Dedifferentiated amniotic fluid mesenchymal stem cell (primary cell): ENCODE results near the gene MAP9.
"Not testable (repeated sequence)": the region's sequence is repeated elsewhere in the genome, so short reads cannot be mapped to it uniquely, and the experiment has no call there.

Source experiments
- DNase-seq: peaks from one replicate; pipeline ENCODE4 v3.0.0-alpha.2; 2016; ENCODE audit errors: extremely low spot score

MAP9 gene

GRCh38 chr4:155376387-155377268 lies at the start of gene MAP9:
Gene MAP9, minus strand, starts transcription at chr4:155376965. Its CDS starts 1,115 bp downstream, at chr4:155375850.
- peak; percentile 95 for DNase-seq

GRCh38 chr4:155424778-155425177 lies 48.0 kb upstream of the MAP9 start:
- DNase-seq: not testable (repeated sequence)

GRCh38 chr4:155423671-155424070 lies 46.9 kb upstream of the MAP9 start:
- no peak for DNase-seq

- DNase-seq: no peak
Observed at GRCh38 chr4:155419266-155419665, 42.5 kb upstream of the MAP9 start.

- no peak for DNase-seq
Observed at GRCh38 chr4:155415662-155416061, 38.9 kb upstream of the MAP9 start.

GRCh38 chr4:155413451-155413850 lies 36.7 kb upstream of the MAP9 start:
- DNase-seq: no peak

- DNase-seq: no peak
Observed at GRCh38 chr4:155411546-155411945, 34.8 kb upstream of the MAP9 start.

- DNase-seq: no peak
Observed at GRCh38 chr4:155408796-155409195, 32.0 kb upstream of the MAP9 start.

GRCh38 chr4:155407480-155407879 lies 30.7 kb upstream of the MAP9 start:
- no peak for DNase-seq

- DNase-seq: no peak
Observed at GRCh38 chr4:155405059-155405458, 28.3 kb upstream of the MAP9 start.

GRCh38 chr4:155403886-155404285 lies 27.1 kb upstream of the MAP9 start:
- DNase-seq: peak; percentile 60

- DNase-seq: no peak
Observed at GRCh38 chr4:155402941-155403340, 26.2 kb upstream of the MAP9 start.

- DNase-seq: no peak
Observed at GRCh38 chr4:155400893-155401292, 24.1 kb upstream of the MAP9 start.

GRCh38 chr4:155399974-155400697 lies 23.4 kb upstream of the MAP9 start:
- DNase-seq: no peak

GRCh38 chr4:155392481-155393184 lies 15.9 kb upstream of the MAP9 start:
- DNase-seq: peak; percentile 31

GRCh38 chr4:155391932-155392331 lies 15.2 kb upstream of the MAP9 start:
- no peak for DNase-seq

GRCh38 chr4:155388162-155388561 lies 11.4 kb upstream of the MAP9 start:
- DNase-seq: no peak

GRCh38 chr4:155383541-155383940 lies 6.8 kb upstream of the MAP9 start:
- DNase-seq: no peak

- DNase-seq: no peak
Observed at GRCh38 chr4:155377276-155377675, 511 bp upstream of the MAP9 start.

- DNase-seq: no peak
Observed at GRCh38 chr4:155371432-155372043, 5.2 kb downstream of the MAP9 start.

GRCh38 chr4:155367608-155368007 lies 9.2 kb downstream of the MAP9 start:
- DNase-seq: no peak
